Measurements from ENCODE around the gene GPC6. TPM values are rescaled to one million over a fixed set of nuclear protein-coding genes. Genes with fewer than 3 reads are reported as not detected.

GPC6 gene
- total and polyA plus RNA-seq, 2 donors (not counting 1 experiment from before 2014, with no cell fraction given) = not detected

- Histone ChIP-seq H3K9me3 (ENCODE audit: control extremely low read depth in 1 of 3, control insufficient read depth in 2 of 3, insufficient read depth in 1 of 3, low read length in 2 of 3) (no peaks in the 10 kb centered on the region), H2AFZ (ENCODE audit: insufficient read depth, low read depth, low read length, poor library complexity, severe bottlenecking) (no peak overlapping the region), H4K20me1 (ENCODE audit: control insufficient read depth, insufficient read depth, low read length, poor library complexity, severe bottlenecking) (no peaks in the 10 kb centered on the region), H3K36me3 (replicated peaks in 1 of 2; ENCODE audit: control extremely low read depth in 1 of 2, control insufficient read depth in 1 of 2, extremely low read depth in 1 of 2, insufficient read depth in 2 of 2, low read length in 1 of 2) (no peaks in the 10 kb centered on the region), H3K27me3 (replicated peaks in 1 of 4; ENCODE audit: control extremely low read depth in 1 of 4, control insufficient read depth in 3 of 4, insufficient read depth in 4 of 4, low read length in 3 of 4) (no peaks in the 10 kb centered on the region), H3K79me2 (ENCODE audit: control insufficient read depth, insufficient read depth, low read length) (no peaks in the 10 kb centered on the region), H3K4me3 (ENCODE audit: control extremely low read depth in 1 of 5, extremely low read depth in 1 of 5, insufficient read depth in 1 of 5, low read depth in 2 of 5, low read length in 4 of 5) (no peak overlapping the region), H3K4me2 (replicated peaks; ENCODE audit: low read depth, low read length, poor library complexity, severe bottlenecking) (no peak overlapping the region), H3K9ac (ENCODE audit: low read length) (no peak overlapping the region), H3K27ac (ENCODE audit: low read length in 2 of 2) (no peak overlapping the region), H3K4me1 (ENCODE audit: control insufficient read depth in 2 of 2, insufficient read depth in 2 of 2, low read length in 2 of 2) (no peaks in the 10 kb centered on the region)
- peaks cover 7% of the 10 kb centered on the region for H3K9me3 Mint-ChIP-seq (ENCODE audit: insufficient read depth)
- ATAC-seq (ENCODE audit: low read depth) (no peak), DNase-seq (no peak)
- no CpG with 5 or more reads among the region's 1 CpG for WGBS (ENCODE audit: insufficient coverage)
- H3K27ac Mint-ChIP-seq = no peak overlapping the region
- intact Hi-C loops (cut with micrococcal nuclease) = no loop called here
- H3K4me1 Mint-ChIP-seq = no peaks in the 10 kb centered on the region
- TF ChIP-seq EZH2 (IDR thresholded peaks at IDR 0.05; ENCODE audit: borderline replicate concordance, insufficient read depth, low read depth, low read length, poor library complexity, severe bottlenecking) (no peak), CTCF (IDR thresholded peaks at IDR 0.05) (no peak)
- H3K27me3 Mint-ChIP-seq = no peaks in the 10 kb centered on the region
- POLR2A ChIA-PET = no interaction called here
- CTCF ChIA-PET = no interaction called here
- H3K4me3 Mint-ChIP-seq = no peak overlapping the region
Observed at GRCh38 chr13:93700115-93700514, 473.5 kb downstream of the GPC6 start.

GRCh38 chr13:93708308-93709075, 481.9 kb downstream of the GPC6 start:
- no CpG with 5 or more reads among the region's 1 CpG for WGBS (ENCODE audit: insufficient coverage)
- Histone ChIP-seq H3K9ac (ENCODE audit: low read length) (no peak overlapping the region), H3K4me3 (ENCODE audit: control extremely low read depth in 1 of 5, extremely low read depth in 1 of 5, insufficient read depth in 1 of 5, low read depth in 2 of 5, low read length in 4 of 5) (no peak overlapping the region), H3K27me3 (replicated peaks in 1 of 4; ENCODE audit: control extremely low read depth in 1 of 4, control insufficient read depth in 3 of 4, insufficient read depth in 4 of 4, low read length in 3 of 4) (no peaks in the 10 kb centered on the region), H3K79me2 (ENCODE audit: control insufficient read depth, insufficient read depth, low read length) (no peaks in the 10 kb centered on the region), H3K36me3 (replicated peaks in 1 of 2; ENCODE audit: control extremely low read depth in 1 of 2, control insufficient read depth in 1 of 2, extremely low read depth in 1 of 2, insufficient read depth in 2 of 2, low read length in 1 of 2) (no peaks in the 10 kb centered on the region), H3K4me2 (replicated peaks; ENCODE audit: low read depth, low read length, poor library complexity, severe bottlenecking) (no peak overlapping the region), H3K4me1 (ENCODE audit: control insufficient read depth in 2 of 2, insufficient read depth in 2 of 2, low read length in 2 of 2) (no peaks in the 10 kb centered on the region), H3K27ac (ENCODE audit: low read length in 2 of 2) (no peak overlapping the region), H2AFZ (ENCODE audit: insufficient read depth, low read depth, low read length, poor library complexity, severe bottlenecking) (no peak overlapping the region), H4K20me1 (ENCODE audit: control insufficient read depth, insufficient read depth, low read length, poor library complexity, severe bottlenecking) (no peaks in the 10 kb centered on the region), H3K9me3 (ENCODE audit: control extremely low read depth in 1 of 3, control insufficient read depth in 2 of 3, insufficient read depth in 1 of 3, low read length in 2 of 3) (peaks cover 0 to 5% (median 0%) of the 10 kb centered on the region in 3 donors)
- Mint-ChIP-seq H3K4me3 (no peak overlapping the region), H3K27ac (no peak overlapping the region), H3K27me3 (no peaks in the 10 kb centered on the region), H3K9me3 (ENCODE audit: insufficient read depth) (peaks cover 5% of the 10 kb centered on the region), H3K4me1 (no peaks in the 10 kb centered on the region)
- TF ChIP-seq EZH2 (IDR thresholded peaks at IDR 0.05; ENCODE audit: borderline replicate concordance, insufficient read depth, low read depth, low read length, poor library complexity, severe bottlenecking) (no peak), CTCF (IDR thresholded peaks at IDR 0.05) (no peak)
- DNase-seq (no peak), ATAC-seq (ENCODE audit: low read depth) (no peak)
- intact Hi-C loops (cut with micrococcal nuclease) = no loop called here
- ChIA-PET POLR2A (no interaction called here), CTCF (no interaction called here)

Measured in B cell (primary cell).